ENCODE measurements around the gene HMGCS2. TPM values are rescaled to one million over a fixed set of nuclear protein-coding genes. Genes with fewer than 3 reads are reported as not detected.

The HMGCS2 gene
- total and polyA plus RNA-seq, 4 donors: 297 to 944 (median 841) TPM

DNA sequence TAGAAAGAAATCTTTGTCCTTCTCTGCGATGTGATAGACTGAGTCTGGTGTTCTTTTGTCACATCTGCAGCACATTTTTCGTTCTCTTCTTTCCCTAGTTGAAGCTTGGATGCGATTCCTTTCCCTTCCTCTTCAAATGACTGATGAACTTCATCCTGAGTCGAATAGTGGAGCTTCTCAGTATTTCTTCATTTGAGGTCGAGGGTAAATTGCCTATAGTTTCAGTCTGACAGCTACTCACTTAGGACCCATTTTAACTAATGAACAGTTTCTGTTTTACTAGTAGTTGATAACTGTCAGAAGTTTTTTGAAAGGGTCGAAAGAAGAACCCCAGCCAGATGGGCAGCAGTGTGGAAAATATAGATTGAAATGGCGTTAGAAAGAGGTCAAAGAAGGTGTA is 47.2 kb upstream of the HMGCS2 start:
- Histone ChIP-seq H3K9ac (ENCODE audit: low read depth in 1 of 2, low read length in 2 of 2) (no peak overlapping the region), H3K9me3 (ENCODE audit: control insufficient read depth in 4 of 4, low read length in 3 of 4) (no peaks in the 10 kb centered on the region), H3K27ac (ENCODE audit: low read depth in 1 of 2, low read length in 2 of 2) (peak overlapping the region in 1 of 2 donors; percentile 34), H3K36me3 (ENCODE audit: control insufficient read depth in 4 of 4, insufficient read depth in 3 of 4, low read depth in 1 of 4, low read length in 3 of 4) (no peaks in the 10 kb centered on the region), H3K4me3 (ENCODE audit: low read depth in 1 of 3, low read length in 3 of 3) (no peak overlapping the region), H3K4me1 (ENCODE audit: control insufficient read depth in 4 of 4, insufficient read depth in 4 of 4, low read length in 3 of 4) (peaks cover 2 to 33% (median 17%) of the 10 kb centered on the region in 4 donors), H3K27me3 (ENCODE audit: control insufficient read depth in 4 of 4, insufficient read depth in 4 of 4, low read length in 3 of 4) (no peaks in the 10 kb centered on the region)
- no peak for DNase-seq (ENCODE audit: low spot score)
- 79% methylated on average over 7 of the region's 7 CpGs for WGBS
- TF ChIP-seq ZBTB33 (IDR thresholded peaks at IDR 0.05) (no peak), FOXA2 (IDR thresholded peaks at IDR 0.05) (no peak), RXRA (IDR thresholded peaks at IDR 0.05) (no peak), HNF4G (IDR thresholded peaks at IDR 0.05) (no peak)

DNA sequence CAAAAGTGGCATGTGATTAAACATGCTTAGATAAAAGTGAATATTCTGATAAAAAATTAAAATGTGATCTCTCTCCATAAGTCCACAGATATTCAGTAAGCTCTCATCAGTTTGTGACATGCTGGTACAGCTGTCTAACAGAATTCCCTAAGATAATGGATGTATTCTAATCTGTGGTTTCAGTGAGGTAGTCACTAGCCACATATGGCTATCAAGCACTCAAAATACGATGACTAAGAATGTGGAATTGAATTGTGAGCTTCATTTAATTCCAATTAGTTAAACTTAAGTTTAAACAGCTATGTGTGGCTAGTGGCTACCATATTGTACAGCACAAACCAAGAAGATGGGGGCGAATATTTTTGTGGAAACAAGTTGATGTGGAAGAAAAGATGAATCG is 46.7 kb upstream of the HMGCS2 start:
- 90% methylated on average over 3 of the region's 3 CpGs for WGBS
- H3K9me3 ChIP-seq (ENCODE audit: control insufficient read depth in 4 of 4, low read length in 3 of 4): no peaks in the 10 kb centered on the region
- DNase-seq (ENCODE audit: low spot score): no peak
- H3K27ac ChIP-seq (ENCODE audit: low read depth in 1 of 2, low read length in 2 of 2): no peak overlapping the region
- H3K36me3 ChIP-seq (ENCODE audit: control insufficient read depth in 4 of 4, insufficient read depth in 3 of 4, low read depth in 1 of 4, low read length in 3 of 4): no peaks in the 10 kb centered on the region
- no peak for TF ChIP-seq ZBTB33 (IDR thresholded peaks at IDR 0.05)
- no peak for TF ChIP-seq FOXA2 (IDR thresholded peaks at IDR 0.05)
- TF ChIP-seq HNF4A (conservative IDR thresholded peaks at IDR 0.05): no peak
- no peak for TF ChIP-seq EGR1 (IDR thresholded peaks at IDR 0.05; ENCODE audit: low read depth in 2 of 2)
- no peak for TF ChIP-seq GABPA (IDR thresholded peaks at IDR 0.05 in 1 of 2, conservative IDR thresholded peaks at IDR 0.05 in 1 of 2)
- TF ChIP-seq CTCF (IDR thresholded peaks at IDR 0.05; ENCODE audit: low read depth, low read length, missing input control): no peak
- peaks cover 2 to 33% (median 17%) of the 10 kb centered on the region in 4 donors for H3K4me1 ChIP-seq (ENCODE audit: control insufficient read depth in 4 of 4, insufficient read depth in 4 of 4, low read length in 3 of 4)
- H3K4me3 ChIP-seq (ENCODE audit: low read depth in 1 of 3, low read length in 3 of 3): no peak overlapping the region
- H3K27me3 ChIP-seq (ENCODE audit: control insufficient read depth in 4 of 4, insufficient read depth in 4 of 4, low read length in 3 of 4): no peaks in the 10 kb centered on the region
- no peak overlapping the region for H3K9ac ChIP-seq (ENCODE audit: low read depth in 1 of 2, low read length in 2 of 2)

DNA sequence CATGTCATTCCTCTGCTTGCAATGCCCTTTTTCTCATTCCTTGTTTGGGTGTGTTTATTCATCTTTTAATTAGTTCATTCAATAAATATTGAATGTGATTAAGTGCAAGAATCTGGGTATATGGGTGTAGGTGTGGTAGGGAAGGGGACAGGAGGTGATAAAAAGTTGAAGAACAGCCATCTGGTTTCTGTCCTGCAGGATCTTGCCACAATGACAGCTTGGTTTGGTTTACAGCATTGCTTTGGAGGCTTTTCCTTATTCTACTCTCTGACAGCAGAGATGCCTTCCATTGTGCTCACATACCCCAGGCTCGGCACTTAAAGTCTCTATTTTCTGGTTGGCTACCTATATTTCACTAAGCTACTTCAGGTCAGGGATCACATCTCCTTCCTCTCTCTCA is 45.6 kb upstream of the HMGCS2 start:
- no peak for DNase-seq (ENCODE audit: low spot score)
- no peaks in the 10 kb centered on the region for H3K9me3 ChIP-seq (ENCODE audit: control insufficient read depth in 4 of 4, low read length in 3 of 4)
- no peaks in the 10 kb centered on the region for H3K27me3 ChIP-seq (ENCODE audit: control insufficient read depth in 4 of 4, insufficient read depth in 4 of 4, low read length in 3 of 4)
- H3K4me3 ChIP-seq (ENCODE audit: low read depth in 1 of 3, low read length in 3 of 3): no peak overlapping the region
- 90% methylated on average over 1 of the region's 1 CpG for WGBS
- peaks cover 2 to 33% (median 19%) of the 10 kb centered on the region in 4 donors for H3K4me1 ChIP-seq (ENCODE audit: control insufficient read depth in 4 of 4, insufficient read depth in 4 of 4, low read length in 3 of 4)
- H3K36me3 ChIP-seq (ENCODE audit: control insufficient read depth in 4 of 4, insufficient read depth in 3 of 4, low read depth in 1 of 4, low read length in 3 of 4): no peaks in the 10 kb centered on the region
- H3K9ac ChIP-seq (ENCODE audit: low read depth in 1 of 2, low read length in 2 of 2): no peak overlapping the region
- no peak overlapping the region for H3K27ac ChIP-seq (ENCODE audit: low read depth in 1 of 2, low read length in 2 of 2)
- no peak for TF ChIP-seq CTCF (IDR thresholded peaks at IDR 0.05; ENCODE audit: low read depth, low read length, missing input control)
- TF ChIP-seq, protein P1, sequence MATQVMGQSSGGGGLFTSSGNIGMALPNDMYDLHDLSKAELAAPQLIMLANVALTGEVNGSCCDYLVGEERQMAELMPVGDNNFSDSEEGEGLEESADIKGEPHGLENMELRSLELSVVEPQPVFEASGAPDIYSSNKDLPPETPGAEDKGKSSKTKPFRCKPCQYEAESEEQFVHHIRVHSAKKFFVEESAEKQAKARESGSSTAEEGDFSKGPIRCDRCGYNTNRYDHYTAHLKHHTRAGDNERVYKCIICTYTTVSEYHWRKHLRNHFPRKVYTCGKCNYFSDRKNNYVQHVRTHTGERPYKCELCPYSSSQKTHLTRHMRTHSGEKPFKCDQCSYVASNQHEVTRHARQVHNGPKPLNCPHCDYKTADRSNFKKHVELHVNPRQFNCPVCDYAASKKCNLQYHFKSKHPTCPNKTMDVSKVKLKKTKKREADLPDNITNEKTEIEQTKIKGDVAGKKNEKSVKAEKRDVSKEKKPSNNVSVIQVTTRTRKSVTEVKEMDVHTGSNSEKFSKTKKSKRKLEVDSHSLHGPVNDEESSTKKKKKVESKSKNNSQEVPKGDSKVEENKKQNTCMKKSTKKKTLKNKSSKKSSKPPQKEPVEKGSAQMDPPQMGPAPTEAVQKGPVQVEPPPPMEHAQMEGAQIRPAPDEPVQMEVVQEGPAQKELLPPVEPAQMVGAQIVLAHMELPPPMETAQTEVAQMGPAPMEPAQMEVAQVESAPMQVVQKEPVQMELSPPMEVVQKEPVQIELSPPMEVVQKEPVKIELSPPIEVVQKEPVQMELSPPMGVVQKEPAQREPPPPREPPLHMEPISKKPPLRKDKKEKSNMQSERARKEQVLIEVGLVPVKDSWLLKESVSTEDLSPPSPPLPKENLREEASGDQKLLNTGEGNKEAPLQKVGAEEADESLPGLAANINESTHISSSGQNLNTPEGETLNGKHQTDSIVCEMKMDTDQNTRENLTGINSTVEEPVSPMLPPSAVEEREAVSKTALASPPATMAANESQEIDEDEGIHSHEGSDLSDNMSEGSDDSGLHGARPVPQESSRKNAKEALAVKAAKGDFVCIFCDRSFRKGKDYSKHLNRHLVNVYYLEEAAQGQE (IDR thresholded peaks at IDR 0.05): no peak
- TF ChIP-seq ZBTB33 (IDR thresholded peaks at IDR 0.05): no peak
- TF ChIP-seq SP1 (IDR thresholded peaks at IDR 0.05): no peak
- TF ChIP-seq HNF4G (IDR thresholded peaks at IDR 0.05): no peak
- no peak for TF ChIP-seq MAX (IDR thresholded peaks at IDR 0.05)
- no peak for TF ChIP-seq JUND (IDR thresholded peaks at IDR 0.05)
